GM06990 (cell line): ENCODE results near the gene POU6F2.

Experiments
- DNase-seq: peaks from one replicate; pipeline ENCODE4 v3.0.0-alpha.2; 2011; ENCODE audit not compliant: insufficient read length; ENCODE audit errors: extremely low read depth
- H3K27me3 ChIP-seq: replicated peaks from 2 replicates; pipeline ENCODE4 v1.6.0; 2011; ENCODE audit warnings: low read length; ENCODE audit not compliant: control insufficient read depth, insufficient read depth
- H3K36me3 ChIP-seq: 2 replicates; pipeline ENCODE4 v1.5.1; 2011; ENCODE audit warnings: low read length; ENCODE audit not compliant: control insufficient read depth, insufficient read depth
- H3K4me3 ChIP-seq: replicated peaks from 2 replicates; pipeline ENCODE4 v1.5.1; 2011; ENCODE audit warnings: low read depth, mild to moderate bottlenecking, control low read depth, low read length
- CTCF ChIP-seq: IDR thresholded peaks from 2 replicates; pipeline ENCODE4 v1.5.1; 2011; ENCODE audit warnings: low read length, control low read depth, mild to moderate bottlenecking, inconsistent platforms; ENCODE audit not compliant: insufficient read depth, poor library complexity, severe bottlenecking

The POU6F2 gene

GRCh38 chr7:39137480-39137879 is 159.8 kb downstream of the POU6F2 start:
- H3K27me3 ChIP-seq, result no peaks in the 10 kb centered on the region
- no peaks in the 10 kb centered on the region for H3K36me3 ChIP-seq
- no peak for TF ChIP-seq CTCF
- no peak for DNase-seq
- no peak overlapping the region for H3K4me3 ChIP-seq

GRCh38 chr7:39142750-39143149 is 165.0 kb downstream of the POU6F2 start:
- H3K36me3 ChIP-seq, result no peaks in the 10 kb centered on the region
- DNase-seq, result no peak
- no peaks in the 10 kb centered on the region for H3K27me3 ChIP-seq
- no peak for TF ChIP-seq CTCF
- H3K4me3 ChIP-seq, result no peak overlapping the region

GRCh38 chr7:39144420-39144819 is 166.7 kb downstream of the POU6F2 start:
- Histone ChIP-seq H3K36me3 (no peaks in the 10 kb centered on the region), H3K27me3 (no peaks in the 10 kb centered on the region), H3K4me3 (no peak overlapping the region)
- DNase-seq, result no peak
- no peak for TF ChIP-seq CTCF

- Histone ChIP-seq H3K27me3 (no peaks in the 10 kb centered on the region), H3K36me3 (no peaks in the 10 kb centered on the region), H3K4me3 (no peak overlapping the region)
- TF ChIP-seq CTCF, result no peak
- no peak for DNase-seq
These were observed 167.6 kb downstream of the POU6F2 start for GRCh38 chr7:39145283-39145682.

- no peaks in the 10 kb centered on the region for H3K36me3 ChIP-seq
- H3K27me3 ChIP-seq, result no peaks in the 10 kb centered on the region
- H3K4me3 ChIP-seq, result no peak overlapping the region
- no peak for DNase-seq
- TF ChIP-seq CTCF, result no peak
These were observed 168.2 kb downstream of the POU6F2 start for GRCh38 chr7:39145935-39146334.

GRCh38 chr7:39152701-39153100 is 175.0 kb downstream of the POU6F2 start:
- no peak for DNase-seq
- no peak for TF ChIP-seq CTCF
- no peak overlapping the region for H3K4me3 ChIP-seq
- no peaks in the 10 kb centered on the region for H3K36me3 ChIP-seq
- H3K27me3 ChIP-seq, result no peaks in the 10 kb centered on the region; the same call in 1 of the 2 replicates
